PFSK-1 (cell line): ENCODE measurements around the gene MCTP1.

Experiments used
- POLR2AphosphoS5 ChIP-seq: IDR thresholded peaks from 2 replicates; pipeline ENCODE4 v1.6.1; 2012; ENCODE audit warnings: low read depth, mild to moderate bottlenecking, control low read depth, low read length, moderate library complexity
- REST ChIP-seq, 2 experiments: IDR thresholded peaks; 2 replicates each; pipeline versions ENCODE4 v1.6.1 to v1.8.0; 2011 to 2012; ENCODE audit warnings: low read depth in 2 of 2, low read length in 2 of 2, control low read depth in 1 of 2, inconsistent platforms in 1 of 2, mild to moderate bottlenecking in 1 of 2, moderate library complexity in 1 of 2; ENCODE audit not compliant: insufficient read depth in 1 of 2
- SIN3A ChIP-seq: IDR thresholded peaks from 2 replicates; pipeline ENCODE4 v1.6.1; 2012; ENCODE audit warnings: mild to moderate bottlenecking, low read length, moderate library complexity, borderline replicate concordance; ENCODE audit not compliant: insufficient read depth
- TAF1 ChIP-seq: IDR thresholded peaks from 2 replicates; pipeline ENCODE4 v1.6.1; 2012; ENCODE audit warnings: low read length, control low read depth, borderline replicate concordance; ENCODE audit not compliant: insufficient read depth

GRCh38 chr5:95114902-95115301 lies 170.0 kb downstream of the MCTP1 start:
- TF ChIP-seq POLR2AphosphoS5 (no peak), TAF1 (no peak), REST (IDR thresholded peaks at IDR 0.05; ENCODE audit: insufficient read depth in 1 of 2, low read depth in 2 of 2, low read length in 2 of 2) (no peak), SIN3A (no peak)
